OCI-LY1 (cell line): ENCODE data around the gene ZNF385D.

Source experiments
- H2AFZ ChIP-seq: fragments of 200-600 bp; sonication (generic), shearing (Covaris generic); 2 replicates; pipeline ENCODE4 v1.6.0; 2014; ENCODE audit warnings: antibody characterized with exemption, mild to moderate bottlenecking, low read length
- H3F3A ChIP-seq: fragments of 200-600 bp; sonication (generic), shearing (Covaris generic); 2 replicates; pipeline ENCODE4 v1.6.0; 2014; ENCODE audit warnings: mild to moderate bottlenecking, antibody characterized with exemption, low read length, moderate library complexity; ENCODE audit not compliant: insufficient read depth
- H3K27ac ChIP-seq: fragments of 200-600 bp; sonication (generic); 2 replicates; pipeline ENCODE4 v1.5.1; 2014; ENCODE audit warnings: low read length, mixed run types, mild to moderate bottlenecking, low read depth; ENCODE audit not compliant: poor library complexity, severe bottlenecking
- H3K27me3 ChIP-seq: fragments of 200-600 bp; sonication (generic); 2 replicates; pipeline ENCODE4 v1.6.0; 2014; ENCODE audit warnings: antibody characterized with exemption, mild to moderate bottlenecking, low read length, moderate library complexity; ENCODE audit not compliant: insufficient read depth
- H3K36me3 ChIP-seq: fragments of 200-600 bp; sonication (generic); 2 replicates; pipeline ENCODE4 v1.6.1; 2014; ENCODE audit warnings: mild to moderate bottlenecking, antibody characterized with exemption, low read length, moderate library complexity, mixed read lengths; ENCODE audit not compliant: insufficient read depth
- H3K4me1 ChIP-seq: fragments of 200-600 bp; sonication (generic); 2 replicates; pipeline ENCODE4 v1.5.1; 2014; ENCODE audit warnings: mild to moderate bottlenecking, low read length, moderate library complexity; ENCODE audit not compliant: insufficient read depth, severe bottlenecking
- H3K4me2 ChIP-seq: fragments of 200-600 bp; sonication (generic), shearing (Covaris generic); 2 replicates; pipeline ENCODE4 v1.6.1; 2014; ENCODE audit warnings: low read length
- H3K4me3 ChIP-seq: fragments of 200-600 bp; sonication (generic); 2 replicates; pipeline ENCODE4 v1.5.1; 2014; ENCODE audit warnings: low read length, low read depth, mild to moderate bottlenecking, mixed read lengths; ENCODE audit not compliant: poor library complexity, severe bottlenecking
- H3K79me2 ChIP-seq: fragments of 200-600 bp; shearing (Covaris generic); 2 replicates; pipeline ENCODE4 v1.6.1; 2016; ENCODE audit warnings: mixed run types, low read length, mixed read lengths; ENCODE audit not compliant: insufficient read depth
- H3K9ac ChIP-seq: fragments of 200-600 bp; sonication (generic), shearing (Covaris generic); 2 replicates; pipeline ENCODE4 v1.6.1; 2014; ENCODE audit warnings: mild to moderate bottlenecking, low read length, mixed read lengths
- H3K9me2 ChIP-seq: fragments of 200-600 bp; sonication (generic), shearing (Covaris generic); 2 replicates; pipeline ENCODE4 v1.6.1; 2014; ENCODE audit warnings: low read depth, mild to moderate bottlenecking, low read length, mixed read lengths
- H3K9me3 ChIP-seq: fragments of 200-600 bp; shearing (Covaris generic); 2 replicates; pipeline ENCODE4 v1.6.1; 2014; ENCODE audit warnings: low read length, mixed read lengths
- H4K20me1 ChIP-seq: fragments of 200-600 bp; sonication (generic), shearing (Covaris generic); 2 replicates; pipeline ENCODE4 v1.6.0; 2016; ENCODE audit warnings: mild to moderate bottlenecking, low read length; ENCODE audit not compliant: insufficient read depth
- EZH2 ChIP-seq: fragments of 200-600 bp; sonication (generic), shearing (Covaris generic); IDR thresholded peaks from 2 replicates; pipeline ENCODE4 v1.8.0; 2017; ENCODE audit warnings: borderline replicate concordance, mixed run types, mild to moderate bottlenecking, antibody characterized with exemption, low read length, moderate library complexity, mixed read lengths
- TF ChIP-seq, protein P1 (sequence below): fragments of 200-600 bp; sonication (generic), shearing (Covaris generic); IDR thresholded peaks from 2 replicates; pipeline ENCODE4 v1.5.1; 2017; ENCODE audit warnings: mild to moderate bottlenecking, antibody characterized with exemption, low read length, moderate library complexity, mixed read lengths

ZNF385D gene

DNA sequence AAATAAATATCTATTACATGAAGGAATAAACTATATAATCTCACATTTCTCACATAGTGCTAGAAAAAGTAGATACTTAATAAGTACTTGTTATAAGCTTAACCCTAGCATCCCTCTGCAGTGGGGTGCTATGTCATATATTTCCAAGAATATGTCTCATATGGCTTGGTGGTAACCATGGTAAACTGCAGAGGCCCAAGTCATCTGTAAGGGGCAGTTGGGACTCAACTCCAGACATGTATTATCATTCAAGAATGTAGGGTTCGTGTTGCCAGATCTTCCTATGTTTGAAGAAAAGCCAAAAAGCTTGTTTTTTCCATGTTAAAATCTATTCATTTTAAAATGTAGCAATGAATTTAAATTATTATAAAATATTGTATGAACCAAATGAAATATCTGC is 46.2 kb downstream of the ZNF385D start:
- no peaks in the 10 kb centered on the region for H3F3A ChIP-seq
- H3K79me2 ChIP-seq, result no peaks in the 10 kb centered on the region
- H4K20me1 ChIP-seq, result no peaks in the 10 kb centered on the region
- H3K9me3 ChIP-seq, result no peaks in the 10 kb centered on the region
- no peaks in the 10 kb centered on the region for H3K27me3 ChIP-seq
- H3K4me3 ChIP-seq, result no peak overlapping the region
- no peak overlapping the region for H3K9ac ChIP-seq
- TF ChIP-seq, protein P1, sequence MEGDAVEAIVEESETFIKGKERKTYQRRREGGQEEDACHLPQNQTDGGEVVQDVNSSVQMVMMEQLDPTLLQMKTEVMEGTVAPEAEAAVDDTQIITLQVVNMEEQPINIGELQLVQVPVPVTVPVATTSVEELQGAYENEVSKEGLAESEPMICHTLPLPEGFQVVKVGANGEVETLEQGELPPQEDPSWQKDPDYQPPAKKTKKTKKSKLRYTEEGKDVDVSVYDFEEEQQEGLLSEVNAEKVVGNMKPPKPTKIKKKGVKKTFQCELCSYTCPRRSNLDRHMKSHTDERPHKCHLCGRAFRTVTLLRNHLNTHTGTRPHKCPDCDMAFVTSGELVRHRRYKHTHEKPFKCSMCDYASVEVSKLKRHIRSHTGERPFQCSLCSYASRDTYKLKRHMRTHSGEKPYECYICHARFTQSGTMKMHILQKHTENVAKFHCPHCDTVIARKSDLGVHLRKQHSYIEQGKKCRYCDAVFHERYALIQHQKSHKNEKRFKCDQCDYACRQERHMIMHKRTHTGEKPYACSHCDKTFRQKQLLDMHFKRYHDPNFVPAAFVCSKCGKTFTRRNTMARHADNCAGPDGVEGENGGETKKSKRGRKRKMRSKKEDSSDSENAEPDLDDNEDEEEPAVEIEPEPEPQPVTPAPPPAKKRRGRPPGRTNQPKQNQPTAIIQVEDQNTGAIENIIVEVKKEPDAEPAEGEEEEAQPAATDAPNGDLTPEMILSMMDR, result no peak
- TF ChIP-seq EZH2, result no peak
- no peaks in the 10 kb centered on the region for H3K9me2 ChIP-seq
- no peak overlapping the region for H2AFZ ChIP-seq
- H3K4me1 ChIP-seq, result no peaks in the 10 kb centered on the region
- no peaks in the 10 kb centered on the region for H3K36me3 ChIP-seq
- no peak overlapping the region for H3K27ac ChIP-seq
- H3K4me2 ChIP-seq, result no peak overlapping the region

DNA sequence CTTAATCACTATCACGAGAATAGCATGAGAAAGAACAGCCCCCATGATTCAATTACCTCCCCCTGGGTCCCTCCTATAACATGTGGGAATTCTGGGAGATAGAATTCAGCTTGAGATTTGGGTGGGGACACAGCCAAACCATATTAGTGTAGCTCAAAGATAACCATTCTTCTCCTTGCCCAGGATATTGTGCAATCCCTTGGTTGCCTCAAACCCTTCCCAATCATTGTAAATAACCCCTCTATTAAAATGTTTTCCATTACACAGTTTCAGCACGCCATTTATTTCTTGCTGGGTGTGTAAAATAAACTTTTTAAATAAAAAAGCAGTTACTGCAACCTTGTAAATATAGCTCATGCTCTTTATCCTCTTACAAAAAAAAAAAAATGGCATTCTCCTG is 47.7 kb downstream of the ZNF385D start:
- no peak overlapping the region for H3K4me2 ChIP-seq
- TF ChIP-seq EZH2, result no peak
- TF ChIP-seq, protein P1, result no peak
- no peaks in the 10 kb centered on the region for H3K27me3 ChIP-seq
- H3K36me3 ChIP-seq, result no peaks in the 10 kb centered on the region
- no peaks in the 10 kb centered on the region for H3F3A ChIP-seq
- no peaks in the 10 kb centered on the region for H4K20me1 ChIP-seq
- H3K9ac ChIP-seq, result no peak overlapping the region
- H3K9me3 ChIP-seq, result no peaks in the 10 kb centered on the region
- H2AFZ ChIP-seq, result no peak overlapping the region
- no peak overlapping the region for H3K4me3 ChIP-seq
- no peaks in the 10 kb centered on the region for H3K9me2 ChIP-seq
- H3K79me2 ChIP-seq, result no peaks in the 10 kb centered on the region
- H3K4me1 ChIP-seq, result no peaks in the 10 kb centered on the region
- H3K27ac ChIP-seq, result no peak overlapping the region

DNA sequence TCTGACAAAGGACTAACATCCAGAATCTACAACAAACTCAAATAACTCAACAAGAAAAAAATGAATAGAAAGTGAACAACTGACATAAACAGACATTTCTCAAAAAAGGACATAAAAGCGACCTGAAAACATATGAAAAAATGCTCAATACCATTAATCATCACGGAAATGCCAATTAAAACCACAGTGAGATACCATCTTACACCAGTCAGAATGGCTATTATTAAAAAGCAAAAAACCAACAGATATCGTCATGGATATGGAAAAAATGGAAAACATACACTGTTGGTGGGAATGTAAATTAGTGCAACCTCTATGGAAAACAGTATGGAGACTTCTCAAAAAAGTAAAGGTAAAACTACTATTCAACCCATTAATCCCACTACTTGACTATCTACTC is 53.3 kb downstream of the ZNF385D start:
- no peaks in the 10 kb centered on the region for H3F3A ChIP-seq
- no peaks in the 10 kb centered on the region for H3K27me3 ChIP-seq
- no peak overlapping the region for H3K4me2 ChIP-seq
- no peak overlapping the region for H2AFZ ChIP-seq
- no peak for TF ChIP-seq EZH2
- TF ChIP-seq, protein P1, result no peak
- no peaks in the 10 kb centered on the region for H3K36me3 ChIP-seq
- no peaks in the 10 kb centered on the region for H3K4me1 ChIP-seq
- H3K9me3 ChIP-seq, result no peaks in the 10 kb centered on the region
- no peaks in the 10 kb centered on the region for H3K79me2 ChIP-seq
- H3K9me2 ChIP-seq, result no peaks in the 10 kb centered on the region
- no peaks in the 10 kb centered on the region for H4K20me1 ChIP-seq
- H3K27ac ChIP-seq, result no peak overlapping the region
- H3K4me3 ChIP-seq, result no peak overlapping the region
- no peak overlapping the region for H3K9ac ChIP-seq
